Measurements from ENCODE around the gene SORCS2.

SORCS2 gene

DNA sequence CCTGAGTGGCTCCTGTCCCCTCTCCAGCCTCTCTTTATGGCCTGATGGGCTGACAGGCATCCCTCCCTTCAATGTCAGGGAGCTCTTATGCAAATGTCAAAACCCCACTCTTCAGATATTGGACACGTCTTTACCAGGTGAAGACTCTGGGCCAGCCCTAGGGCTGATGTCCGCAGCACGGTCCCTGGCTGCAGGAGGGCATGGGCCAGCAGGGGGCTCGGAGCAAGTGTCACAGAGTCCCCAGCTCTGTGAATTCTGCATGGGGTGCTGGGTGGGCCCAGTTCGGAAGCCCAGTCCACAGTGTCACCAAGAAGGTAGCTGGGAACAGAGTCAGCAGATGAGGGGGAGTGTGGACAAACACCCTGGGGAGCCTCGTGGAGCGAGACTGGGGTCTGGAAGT, 282.0 kb downstream of the SORCS2 start:
- DNase-seq (ENCODE audit: low read depth) = no peak

DNA sequence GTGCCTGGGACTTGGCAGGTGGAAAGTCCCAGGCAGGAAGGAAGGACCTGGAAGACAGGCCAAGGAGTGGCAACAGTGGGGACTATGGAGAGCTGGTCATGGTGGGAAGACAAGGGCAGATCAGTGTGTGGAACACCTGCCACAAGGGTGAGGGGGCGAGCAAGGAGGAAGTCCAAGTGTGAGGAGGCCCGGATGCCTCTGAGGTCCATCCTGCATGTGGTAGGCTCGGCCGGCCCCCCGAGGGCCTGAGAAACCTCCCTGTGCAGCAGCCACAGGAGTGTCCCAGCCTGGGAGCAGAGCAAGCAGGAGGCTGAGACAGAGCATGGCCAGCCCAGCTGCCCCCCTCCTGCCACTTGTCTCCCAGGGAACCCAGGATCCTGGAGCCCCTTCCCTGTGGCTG, 282.9 kb downstream of the SORCS2 start:
- DNase-seq (ENCODE audit: low read depth) = no peak

DNA sequence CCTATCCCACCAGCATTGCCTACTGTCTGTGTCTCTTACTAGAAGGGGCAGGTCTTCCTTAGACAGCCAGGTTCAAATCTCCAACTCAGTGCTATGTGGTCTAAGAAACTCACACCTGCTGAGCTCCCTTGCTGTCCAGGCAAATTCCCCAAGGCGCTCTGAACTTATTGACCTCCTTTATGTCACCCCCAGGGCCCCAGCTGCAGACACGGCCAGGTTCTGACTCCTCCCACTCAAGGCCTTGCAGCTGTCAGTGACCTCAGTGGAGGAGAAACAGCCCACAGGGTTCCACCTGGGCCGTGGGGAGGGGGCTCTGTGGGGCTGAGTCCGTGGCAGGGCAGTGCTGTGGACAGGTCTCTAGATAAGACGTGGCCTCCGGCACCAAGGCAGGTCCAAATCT, 284.5 kb downstream of the SORCS2 start:
- no peak for DNase-seq (ENCODE audit: low read depth)

DNA sequence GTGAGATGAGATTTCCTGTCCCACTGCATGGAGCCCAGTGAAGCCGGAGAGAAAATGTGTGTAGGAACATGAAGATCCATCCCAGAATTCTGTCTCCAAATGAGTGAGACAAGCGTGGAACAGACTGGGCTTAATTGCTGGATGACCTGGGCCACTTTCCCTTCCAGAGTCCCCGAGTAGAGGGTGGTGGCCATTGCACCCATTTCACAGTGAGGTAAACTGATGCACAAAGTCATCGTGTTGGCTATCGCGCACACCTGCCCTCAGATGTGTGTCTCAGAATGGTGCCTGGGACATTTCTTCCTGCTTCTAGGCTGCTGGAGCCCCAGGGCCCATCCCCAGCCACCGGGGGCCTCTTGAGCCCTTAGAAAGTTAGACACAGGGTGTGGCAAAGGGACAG, 285.4 kb downstream of the SORCS2 start:
- DNase-seq (ENCODE audit: low read depth) = no peak

DNA sequence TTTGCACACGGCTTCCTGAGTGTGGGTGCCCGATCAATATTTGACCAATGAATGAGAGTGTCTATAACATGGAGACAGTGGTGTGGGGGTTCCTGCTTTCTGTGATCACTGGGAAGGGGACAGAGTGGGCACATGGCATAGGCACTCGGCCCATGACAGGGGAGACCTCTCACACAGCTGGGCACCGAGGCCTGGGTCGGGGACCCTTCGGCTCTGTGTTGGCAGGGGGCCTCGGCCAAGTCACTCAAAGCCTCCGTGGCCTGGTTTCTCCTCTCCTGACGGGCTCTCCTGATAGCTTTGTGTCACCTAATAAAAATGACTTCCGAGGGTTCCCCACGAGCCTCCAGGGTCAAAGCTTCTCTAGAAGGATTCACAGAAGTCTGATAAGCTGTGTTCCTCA, 286.3 kb downstream of the SORCS2 start:
- no peak for DNase-seq (ENCODE audit: low read depth)

DNA sequence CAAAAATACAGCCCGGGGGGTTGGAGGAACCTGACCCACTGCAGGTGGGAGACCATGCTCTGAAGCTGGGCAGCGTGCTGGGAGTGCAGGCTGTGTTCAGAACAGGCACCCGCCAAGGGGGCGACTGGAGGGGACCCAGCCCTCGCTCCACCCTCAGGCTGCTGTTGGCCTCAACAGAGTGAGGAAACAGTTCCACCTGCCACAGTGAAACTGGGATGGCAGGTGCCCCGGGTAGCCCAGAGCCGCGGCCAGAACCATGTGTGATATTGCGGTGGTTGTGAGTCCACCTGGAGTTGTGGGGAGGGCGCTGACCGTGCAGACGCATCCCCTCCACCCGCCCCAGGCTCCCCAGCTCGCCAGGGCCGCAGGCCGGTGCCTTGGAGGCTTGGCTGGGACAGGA, 288.1 kb downstream of the SORCS2 start:
- no peak for DNase-seq (ENCODE audit: low read depth)

DNA sequence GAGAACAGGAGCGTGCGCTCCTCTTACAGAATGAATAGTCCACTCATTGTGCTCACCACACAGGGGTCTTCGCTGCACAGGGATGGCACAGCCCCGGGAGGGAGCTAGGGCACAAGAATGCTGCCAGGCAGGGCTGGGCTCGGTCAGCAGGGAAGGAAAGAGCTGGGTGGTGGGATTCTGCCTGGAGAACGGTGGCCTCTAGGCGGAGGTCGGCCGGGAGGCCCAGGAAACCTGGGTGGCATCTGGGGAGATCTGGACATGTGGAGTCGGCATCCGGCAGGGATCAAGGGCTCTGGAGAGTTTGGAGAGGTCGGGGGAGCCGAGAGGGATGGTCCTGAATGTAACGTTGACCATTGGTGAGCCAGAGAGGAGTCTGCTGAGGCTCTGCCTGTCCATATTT, 288.9 kb downstream of the SORCS2 start:
- DNase-seq (ENCODE audit: low read depth) = no peak

DNA sequence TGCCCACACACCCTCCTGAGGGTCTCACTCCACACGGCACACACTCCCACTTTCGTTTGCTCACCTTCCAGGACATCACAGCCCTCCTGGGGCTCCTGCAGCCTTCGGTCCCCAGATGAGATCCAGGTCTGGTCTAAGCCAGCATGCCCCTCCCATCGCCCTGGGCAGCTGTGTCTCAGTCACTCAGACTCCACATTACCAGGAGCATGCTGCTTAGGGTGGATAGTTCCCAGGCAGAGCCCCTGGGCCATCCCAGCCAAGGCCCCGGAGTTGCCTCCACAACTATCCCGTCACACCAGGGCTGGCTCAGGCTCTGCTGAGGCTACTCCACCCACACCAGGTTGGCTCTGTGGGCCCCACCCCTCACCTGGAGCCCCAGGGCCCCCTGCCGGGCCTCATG, 292.8 kb downstream of the SORCS2 start:
- no peak for DNase-seq (ENCODE audit: low read depth)

DNA sequence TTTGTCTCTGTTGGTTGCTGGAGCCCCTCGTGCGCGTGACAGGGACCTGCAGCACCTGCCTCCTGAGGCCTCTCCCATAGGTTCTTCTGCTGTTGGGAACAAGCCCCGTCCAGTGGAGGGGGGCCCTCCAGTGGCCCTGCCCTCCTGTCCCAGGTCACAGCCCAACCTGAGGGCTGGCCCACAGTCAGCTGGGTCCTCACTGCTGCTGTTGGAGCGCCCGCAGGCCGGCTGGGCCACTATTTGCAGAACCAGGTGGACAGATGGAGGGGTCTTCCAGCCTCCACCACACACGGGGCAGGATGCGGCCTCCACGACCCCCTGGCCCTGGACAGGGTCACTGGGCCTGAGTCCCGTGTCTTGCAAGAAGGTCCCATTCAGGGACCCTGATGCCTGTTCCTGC, 293.8 kb downstream of the SORCS2 start:
- DNase-seq (ENCODE audit: low read depth) = no peak

DNA sequence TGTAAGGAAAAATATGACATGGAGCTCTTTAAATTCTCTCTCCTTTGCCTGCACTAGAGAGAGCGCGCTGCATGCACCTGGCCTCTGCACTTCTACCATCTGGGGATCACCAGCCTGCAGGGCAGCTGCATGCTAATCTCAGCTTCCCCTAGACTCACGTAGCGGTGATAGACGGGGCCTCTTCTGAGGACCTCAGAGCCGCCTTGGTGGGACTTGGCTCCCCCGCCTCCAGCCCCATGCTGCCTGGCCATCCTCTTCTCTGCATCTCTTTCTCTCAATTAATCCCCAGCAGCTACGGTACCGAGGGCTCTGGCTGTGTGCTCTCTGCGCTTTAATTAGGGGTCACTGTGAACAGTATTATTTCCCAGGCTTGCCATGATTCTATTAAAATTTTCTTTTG, 295.2 kb downstream of the SORCS2 start:
- DNase-seq (ENCODE audit: low read depth) = no peak

DNA sequence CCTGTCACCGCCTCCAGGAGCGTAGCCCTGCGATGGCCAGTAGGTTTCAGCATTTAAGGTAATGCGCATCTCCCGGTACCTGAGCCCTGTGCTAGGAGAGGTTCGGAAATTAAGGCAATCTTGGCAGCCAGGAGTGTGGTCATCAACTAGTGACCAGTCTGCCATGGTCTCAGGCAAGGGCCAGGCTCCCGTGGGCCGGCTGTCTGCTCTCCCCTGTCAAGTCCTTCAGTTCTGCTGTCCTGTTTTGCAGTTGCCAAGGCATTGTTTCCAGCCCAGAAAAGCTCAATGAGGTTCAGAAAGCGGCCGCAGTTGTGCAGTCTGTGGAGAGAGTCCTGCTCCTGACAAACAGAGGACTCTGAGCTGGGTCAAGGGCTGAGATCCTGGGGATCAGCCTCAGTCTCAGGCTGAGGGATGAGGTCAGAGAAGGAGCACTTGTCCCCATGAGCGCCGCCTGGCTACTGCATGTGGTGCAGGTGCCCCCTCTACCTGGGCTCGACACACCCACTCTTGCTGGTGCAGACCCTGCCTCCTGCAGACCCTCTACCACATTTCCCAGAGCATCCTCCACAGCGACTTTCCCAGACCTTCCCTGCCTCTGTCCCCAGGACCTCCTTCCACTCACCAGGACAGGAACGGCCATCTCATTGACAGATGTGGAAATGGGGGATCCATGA, 295.8 kb downstream of the SORCS2 start:
- no peak for DNase-seq (ENCODE audit: low read depth)

DNA sequence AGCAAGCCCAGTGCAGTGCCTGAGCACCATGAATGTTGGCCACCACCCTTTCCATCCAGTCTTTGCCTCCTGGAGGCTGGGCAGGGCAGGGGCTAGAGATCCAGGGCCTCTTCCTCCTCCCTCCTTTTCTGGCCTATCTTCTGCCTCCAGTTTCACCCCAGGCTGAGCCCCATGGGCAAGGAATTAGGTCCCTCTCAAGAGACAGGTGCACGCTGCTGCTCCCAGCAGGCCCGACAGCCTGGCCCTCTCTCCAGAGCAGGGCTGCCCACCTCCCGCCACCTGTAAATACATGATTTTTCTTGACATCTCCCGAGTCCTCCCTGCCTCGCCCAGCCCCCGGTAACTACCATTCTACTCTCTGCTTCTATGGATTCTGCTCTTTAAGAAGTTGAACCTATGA, 299.6 kb downstream of the SORCS2 start:
- no peak for DNase-seq (ENCODE audit: low read depth)

DNA sequence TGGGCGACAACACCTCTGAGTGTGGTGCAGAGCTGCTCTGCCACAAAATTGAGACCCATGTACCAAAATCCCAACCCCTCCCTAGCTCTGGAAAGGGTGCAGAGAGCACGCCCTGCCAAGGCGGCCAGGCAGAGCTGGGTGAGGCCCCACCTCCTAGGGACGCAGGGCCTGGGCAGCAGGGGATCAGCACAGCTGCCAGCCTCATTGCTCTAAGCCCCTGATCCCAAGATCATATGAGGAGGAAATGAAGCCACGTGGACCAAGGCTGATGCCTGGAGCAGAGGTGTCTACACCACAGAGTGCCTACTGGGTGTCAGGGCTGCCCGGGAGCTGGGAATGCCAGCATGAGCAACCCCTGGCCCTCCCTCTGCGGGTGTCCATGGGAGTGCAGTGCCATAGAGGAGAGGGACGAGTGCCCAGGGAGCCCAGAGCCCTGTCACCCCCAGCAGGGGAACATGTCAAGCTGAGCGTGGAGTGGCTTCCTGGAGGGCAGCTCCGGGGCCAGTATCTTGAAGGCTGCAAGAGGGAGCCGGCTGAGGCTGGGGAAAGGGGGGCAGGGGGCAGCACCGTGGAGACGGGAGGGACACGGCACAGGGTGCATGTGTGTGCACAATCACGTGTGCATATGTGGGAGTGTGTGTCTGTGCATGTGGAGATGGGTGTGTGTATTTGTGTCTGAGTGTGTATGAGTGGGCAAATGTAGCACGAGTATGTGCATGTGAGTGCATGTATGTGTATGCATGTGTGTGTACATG, 306.3 kb downstream of the SORCS2 start:
- no peak for DNase-seq (ENCODE audit: low read depth)

DNA sequence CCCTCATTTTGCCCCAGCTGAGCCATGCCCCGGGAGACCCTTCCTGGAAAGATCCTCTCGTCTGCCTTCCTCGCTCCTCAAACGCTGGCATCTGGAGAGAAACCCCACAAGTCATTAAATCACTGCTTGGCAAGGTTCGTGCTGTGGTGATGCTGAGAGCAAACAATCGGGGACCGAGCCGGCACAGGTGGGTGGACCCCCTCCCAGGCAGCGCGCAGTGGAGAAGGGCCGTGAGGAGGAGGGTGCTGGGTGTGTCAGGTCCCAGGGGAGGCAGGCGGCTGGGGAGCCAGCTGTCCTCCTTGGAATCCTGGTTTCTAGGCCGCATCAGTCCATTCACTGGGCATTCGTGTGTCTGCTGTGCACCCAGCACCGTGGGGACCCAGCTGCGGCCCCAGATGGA, 307.3 kb downstream of the SORCS2 start:
- no peak for DNase-seq (ENCODE audit: low read depth)

DNA sequence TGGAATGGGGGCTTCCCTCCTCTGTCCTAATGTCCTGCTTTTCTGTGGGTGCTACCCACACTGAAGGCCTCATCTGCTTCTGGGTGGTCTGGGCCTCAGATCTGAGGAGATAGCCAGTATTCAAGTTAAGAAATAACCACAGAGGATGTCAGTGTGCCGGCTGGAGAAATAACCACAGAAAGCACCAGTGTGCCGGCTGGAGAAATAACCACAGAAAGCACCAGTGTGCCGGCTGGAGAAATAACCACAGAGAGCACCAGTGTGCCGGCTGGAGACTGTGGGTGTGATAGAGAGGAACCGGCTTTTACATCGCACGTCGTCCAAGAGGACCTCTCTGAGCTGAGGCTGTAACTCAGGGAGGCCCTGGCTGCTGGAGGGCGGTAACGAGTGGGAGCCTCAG, 308.1 kb downstream of the SORCS2 start:
- DNase-seq (ENCODE audit: low read depth) = no peak

DNA sequence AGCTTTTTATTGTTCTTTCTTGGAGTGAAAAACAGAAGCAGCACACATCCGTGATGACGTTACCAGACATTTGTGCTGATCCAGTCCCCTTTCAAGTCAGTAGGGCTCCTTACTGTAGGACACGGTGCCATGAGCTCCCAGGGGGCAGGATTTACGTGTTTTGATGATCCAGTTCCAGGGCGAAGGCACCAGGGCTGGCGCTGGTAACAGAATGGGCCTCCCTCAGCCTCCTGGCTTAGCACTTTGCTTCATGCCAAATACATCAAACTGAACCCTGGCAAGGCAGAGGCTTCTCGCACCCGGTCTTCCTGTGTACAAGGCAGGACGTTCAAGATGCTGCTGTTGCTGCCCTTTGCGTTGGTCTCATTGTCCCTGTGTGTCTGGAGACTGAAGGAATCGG, 309.0 kb downstream of the SORCS2 start:
- no peak for DNase-seq (ENCODE audit: low read depth)

DNA sequence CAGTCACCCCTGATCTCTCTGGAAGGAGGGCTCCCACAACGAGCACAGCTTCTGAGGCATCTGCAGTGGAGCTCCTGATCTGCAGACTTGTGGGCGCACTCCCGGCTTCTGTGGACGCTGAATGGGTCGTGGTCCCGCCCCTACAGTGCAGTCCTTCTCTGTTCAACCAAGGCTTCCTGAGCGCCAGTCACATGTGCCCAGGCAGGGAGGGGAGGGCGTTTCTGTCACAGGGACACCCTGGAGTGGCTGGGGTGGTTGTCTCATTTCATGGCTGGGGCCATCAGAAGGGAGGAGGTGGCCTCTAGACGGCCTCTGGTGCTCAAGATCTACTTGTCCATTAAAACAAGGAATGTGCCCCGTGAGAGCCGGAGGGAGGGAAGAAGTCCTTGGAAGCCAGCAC, 309.5 kb downstream of the SORCS2 start:
- no peak for DNase-seq (ENCODE audit: low read depth)

DNA sequence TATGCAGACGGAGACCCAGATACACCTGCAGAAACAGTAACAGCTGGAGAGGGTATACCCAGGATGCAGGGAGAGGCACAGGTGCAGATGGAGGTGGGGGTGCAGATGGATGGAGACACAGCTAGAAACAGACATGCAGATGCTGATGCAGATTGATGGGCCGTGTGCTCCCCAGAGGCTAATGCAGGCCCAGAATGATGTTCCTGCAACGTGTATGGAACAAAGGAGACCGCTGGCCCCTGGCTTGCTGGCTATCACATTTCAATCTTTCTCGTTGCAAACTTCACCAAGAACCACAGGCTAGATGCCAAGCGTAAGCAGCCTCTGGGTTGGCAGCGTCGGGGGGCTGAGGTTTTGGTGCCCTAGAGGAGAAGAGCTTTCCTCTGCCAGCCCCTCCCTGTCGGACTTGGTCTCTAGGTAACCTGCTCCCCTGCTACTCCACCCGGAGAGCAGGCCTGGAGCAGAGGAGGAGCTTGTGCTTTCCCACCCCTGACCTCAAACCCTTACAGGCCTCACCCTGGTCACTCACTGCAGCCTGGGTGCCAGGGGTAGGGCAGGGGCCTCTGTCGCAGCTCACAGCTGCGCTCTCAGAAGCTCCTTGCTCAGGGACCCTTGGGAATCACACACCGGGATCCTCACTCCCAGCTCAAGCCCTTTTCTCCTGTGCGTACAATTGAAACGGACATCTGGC, 311.4 kb downstream of the SORCS2 start:
- DNase-seq (ENCODE audit: low read depth) = no peak

DNA sequence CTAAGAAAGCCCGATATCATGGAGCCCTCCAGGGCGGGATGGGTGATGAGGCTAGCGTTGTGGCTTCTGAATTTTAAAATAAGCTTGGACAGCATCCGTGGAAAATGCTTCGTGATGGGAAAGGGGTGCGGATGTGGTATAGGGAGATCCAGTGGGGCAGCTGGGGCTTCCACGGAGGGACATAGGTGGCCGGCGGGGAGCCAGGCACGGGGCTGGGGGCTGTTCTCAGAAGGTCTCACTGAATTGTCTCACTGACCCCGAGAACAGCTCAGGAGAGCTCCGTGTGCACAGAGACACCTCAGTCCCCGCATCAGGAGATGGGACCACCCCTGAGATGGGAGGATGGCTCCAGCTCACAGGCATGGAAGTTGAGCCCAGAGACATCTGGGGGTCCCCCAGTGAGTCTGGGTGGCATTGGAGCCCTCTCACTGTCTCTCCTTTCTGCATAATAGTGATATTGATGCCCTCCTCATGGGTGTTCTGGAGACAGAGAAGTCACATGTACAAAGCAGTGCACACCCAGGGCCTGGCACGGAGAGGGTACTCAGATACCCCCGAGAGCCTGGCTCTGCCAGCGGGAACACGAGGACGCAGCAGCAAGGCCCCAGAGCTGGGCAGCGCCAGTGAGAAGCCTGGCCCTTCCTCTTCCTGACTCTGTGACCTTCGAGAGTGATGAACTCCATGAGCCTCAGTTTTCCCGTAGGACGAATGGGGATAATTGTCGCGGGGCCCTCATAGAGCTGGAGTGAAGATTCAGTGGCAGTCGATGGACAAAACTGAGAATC, 313.0 kb downstream of the SORCS2 start:
- no peak for DNase-seq (ENCODE audit: low read depth)

DNA sequence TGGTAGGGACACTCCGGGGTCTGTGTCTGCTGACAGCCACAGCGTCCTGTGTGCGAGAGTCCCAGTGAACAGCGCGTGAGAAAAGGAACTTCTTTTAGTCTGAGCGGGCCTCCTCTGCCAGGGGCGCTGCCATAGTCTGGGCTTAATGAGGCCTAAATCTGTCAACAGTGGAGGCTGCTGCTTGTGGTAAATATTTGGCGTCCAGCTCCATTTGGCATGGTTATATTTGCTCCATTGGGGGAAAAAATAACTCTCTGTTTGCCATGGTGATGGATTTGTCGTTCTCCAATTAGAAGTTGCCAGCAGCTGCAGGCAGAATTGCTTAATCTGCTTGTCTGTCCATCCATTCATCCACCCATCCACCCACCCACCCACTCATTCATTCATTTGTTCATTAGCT, 313.8 kb downstream of the SORCS2 start:
- no peak for DNase-seq (ENCODE audit: low read depth)

DNA sequence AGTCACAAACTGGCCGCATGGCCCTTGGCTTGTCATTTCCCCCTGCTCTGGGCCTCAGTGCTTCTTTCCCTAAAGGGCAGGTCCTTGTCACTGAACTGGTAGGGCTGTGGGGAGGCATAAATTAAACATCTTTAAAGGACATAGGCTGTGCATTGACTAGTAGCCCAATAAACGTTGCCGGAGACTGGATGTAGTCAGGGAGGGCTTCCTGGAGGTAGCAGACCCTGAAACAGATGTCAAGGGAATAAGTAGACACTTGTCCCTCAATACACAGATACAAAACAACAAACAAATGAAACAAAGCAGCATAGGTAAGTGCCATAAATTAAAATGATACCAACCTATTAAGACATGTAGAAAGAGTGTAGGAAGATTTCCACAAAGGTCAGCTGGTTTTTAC, 314.2 kb downstream of the SORCS2 start:
- DNase-seq (ENCODE audit: low read depth) = no peak

DNA sequence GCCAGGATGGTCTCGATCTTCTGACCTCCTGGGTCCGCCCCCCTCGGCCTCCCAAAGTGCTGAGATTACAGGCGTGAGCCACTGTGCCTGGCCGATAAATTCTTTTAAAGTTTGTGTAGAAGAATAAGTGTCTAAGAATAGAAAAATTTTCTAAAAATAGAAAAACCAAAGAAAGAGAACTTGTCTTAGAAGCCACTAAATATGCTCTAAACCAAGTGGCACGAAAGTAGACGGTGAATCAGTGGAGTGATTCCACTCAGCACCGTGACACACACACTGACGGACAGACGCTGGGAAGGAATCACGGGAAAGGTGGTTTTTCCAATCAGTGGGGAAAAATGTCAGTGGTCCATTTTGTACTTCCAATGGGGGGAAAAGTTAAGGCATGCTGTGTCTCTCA, 315.0 kb downstream of the SORCS2 start:
- DNase-seq (ENCODE audit: low read depth) = no peak

DNA sequence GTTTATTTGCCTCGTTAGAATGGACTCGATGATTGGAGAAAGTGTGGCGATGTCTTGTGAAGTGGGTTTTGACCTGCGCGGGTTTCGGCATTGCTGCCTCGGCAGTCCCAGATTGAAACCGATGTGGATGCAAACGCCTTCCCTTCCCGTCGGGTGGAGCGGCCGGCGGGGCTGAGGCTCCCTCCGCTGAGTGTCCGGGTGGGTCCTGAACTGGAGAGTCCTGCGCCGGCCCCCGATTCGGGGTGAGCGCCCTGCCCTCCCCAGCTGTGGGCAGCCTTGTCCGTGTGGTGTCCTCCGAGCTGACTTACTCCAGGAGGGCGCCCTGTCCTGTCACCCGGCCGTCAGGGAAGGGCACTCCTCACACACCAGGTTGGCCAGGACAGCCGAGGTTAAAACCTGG, 317.7 kb downstream of the SORCS2 start:
- DNase-seq (ENCODE audit: low read depth) = no peak
